H1 (cell line): ENCODE measurements around the gene TARBP2. TPM values are rescaled to one million over a fixed set of nuclear protein-coding genes. Genes with fewer than 3 reads are reported as not detected.

Source experiments
- CTCF ChIA-PET: fragments of 300-600 bp; sonication (Branson Sonifier 250); formaldehyde crosslinking; loops from one replicate; lab custom pipeline; 2021; ENCODE audit not compliant: partially characterized antibody; lab: Charles Lee
- POLR2A ChIA-PET: fragments of 300-600 bp; sonication (Branson Sonifier 250); formaldehyde crosslinking; loops from one replicate; lab custom pipeline; 2021; ENCODE audit warnings: inconsistent platforms; ENCODE audit not compliant: partially characterized antibody; lab: Charles Lee
- DNase-seq, 2 experiments: peaks; one replicate each; pipeline versions ENCODE4 v3.0.0 to v3.0.0-alpha.2; 2010 to 2022; ENCODE audit warnings: low spot score in 2 of 2, low read depth in 1 of 2, mixed read lengths in 1 of 2
- FAIRE-seq: peaks from 2 replicates; lab custom pipeline; 2011; peaks lifted over from hg19 to GRCh38; lab: Jason Lieb, UNC
- H2AFZ ChIP-seq: 2 replicates; pipeline ENCODE4 v1.8.1; 2012; ENCODE audit warnings: low read length, inconsistent platforms
- H2AK5ac ChIP-seq: 2 replicates; pipeline ENCODE4 v1.6.1; 2013; ENCODE audit warnings: low read depth, low read length
- H2BK120ac ChIP-seq: replicated peaks from 2 replicates; pipeline ENCODE3; 2013; ENCODE audit warnings: low read depth, low read length, inconsistent platforms
- H2BK12ac ChIP-seq: 2 replicates; pipeline ENCODE4 v1.6.1; 2013; ENCODE audit warnings: low read depth, low read length
- H2BK15ac ChIP-seq: 2 replicates; pipeline ENCODE4 v1.6.1; 2013; ENCODE audit warnings: low read length
- H2BK20ac ChIP-seq: 2 replicates; pipeline ENCODE4 v1.6.1; 2013; ENCODE audit warnings: low read length
- H2BK5ac ChIP-seq: 2 replicates; pipeline ENCODE4 v1.6.1; 2013; ENCODE audit warnings: low read depth, low read length
- H3K14ac ChIP-seq: 2 replicates; pipeline ENCODE4 v1.6.1; 2013; ENCODE audit warnings: inconsistent platforms; ENCODE audit not compliant: insufficient read length
- H3K18ac ChIP-seq: 2 replicates; pipeline ENCODE4 v1.6.1; 2013; ENCODE audit warnings: low read length; ENCODE audit errors: extremely low read depth
- H3K23ac ChIP-seq: 2 replicates; pipeline ENCODE4 v1.6.1; 2013; ENCODE audit warnings: inconsistent platforms; ENCODE audit not compliant: insufficient read length
- H3K23me2 ChIP-seq: 2 replicates; pipeline ENCODE4 v1.6.1; 2013; ENCODE audit warnings: low read depth, low read length
- H3K27ac ChIP-seq: 2 replicates; pipeline ENCODE4 v1.6.1; 2011; ENCODE audit warnings: low read depth, low read length, inconsistent platforms
- H3K27me3 ChIP-seq, 4 experiments: replicated peaks in 1 of 4; 1 replicate in 1 of 4; 2 replicates in 3 of 4; pipeline versions ENCODE4 v1.6.1 to v1.8.1; 2011 to 2013; ENCODE audit warnings: low read length in 3 of 4, mild to moderate bottlenecking in 3 of 4, inconsistent platforms in 2 of 4, mixed read lengths in 2 of 4, moderate library complexity in 1 of 4; ENCODE audit not compliant: control insufficient read depth in 3 of 4, insufficient read depth in 3 of 4; ENCODE audit errors: extremely low read depth in 1 of 4
- H3K36me3 ChIP-seq, 4 experiments: 2 replicates each; pipeline versions ENCODE4 v1.6.1 to v1.8.1; 2011 to 2013; ENCODE audit warnings: mild to moderate bottlenecking in 4 of 4, low read length in 3 of 4, moderate library complexity in 2 of 4, control low read depth in 1 of 4, inconsistent platforms in 1 of 4; ENCODE audit not compliant: insufficient read depth in 4 of 4, control insufficient read depth in 2 of 4
- H3K4ac ChIP-seq: replicated peaks from 2 replicates; pipeline ENCODE3; 2013; ENCODE audit warnings: low read length, low read depth, mixed read lengths, inconsistent platforms; ENCODE audit not compliant: insufficient read length
- H3K4me1 ChIP-seq, 4 experiments: replicated peaks in 1 of 4; 1 replicate in 1 of 4; 2 replicates in 3 of 4; pipeline versions ENCODE4 v1.6.1 to v1.8.1; 2011 to 2013; ENCODE audit warnings: low read length in 3 of 4, inconsistent platforms in 2 of 4, mixed read lengths in 1 of 4; ENCODE audit not compliant: insufficient read depth in 4 of 4, control insufficient read depth in 3 of 4
- H3K4me2 ChIP-seq, 2 experiments: 2 replicates each; pipeline versions ENCODE4 v1.6.1 to v1.8.1; 2011 to 2013; ENCODE audit warnings: low read depth in 2 of 2, low read length in 2 of 2, control low read depth in 1 of 2, inconsistent platforms in 1 of 2, mild to moderate bottlenecking in 1 of 2; ENCODE audit not compliant: insufficient read depth in 1 of 2
- H3K4me3 ChIP-seq, 4 experiments: fragments of 200-600, 300-600 bp in 1 of 4; sonication (generic), shearing (Covaris generic), sonication (Bioruptor Twin) in 1 of 4; 2 replicates each; pipeline versions ENCODE4 v1.5.1 to v1.8.1; 2011 to 2016; ENCODE audit warnings: low read length in 4 of 4, low read depth in 3 of 4, control low read depth in 2 of 4, inconsistent platforms in 2 of 4, mild to moderate bottlenecking in 2 of 4, mixed read lengths in 1 of 4, moderate library complexity in 1 of 4; ENCODE audit not compliant: insufficient read depth in 2 of 4; ENCODE audit errors: extremely low read depth in 1 of 4
- H3K56ac ChIP-seq: replicated peaks from 2 replicates; pipeline ENCODE3; 2013; ENCODE audit warnings: low read depth, mild to moderate bottlenecking, mixed read lengths, low read length, inconsistent platforms; ENCODE audit not compliant: insufficient read length
- H3K79me1 ChIP-seq: 2 replicates; pipeline ENCODE4 v1.6.1; 2013; ENCODE audit warnings: low read depth, low read length, control low read depth
- H3K79me2 ChIP-seq, 2 experiments: 2 replicates each; pipeline versions ENCODE4 v1.6.1 to v1.8.1; 2012 to 2013; ENCODE audit warnings: low read length in 2 of 2, mild to moderate bottlenecking in 2 of 2, inconsistent platforms in 1 of 2; ENCODE audit not compliant: insufficient read depth in 2 of 2, control insufficient read depth in 1 of 2
- H3K9ac ChIP-seq, 4 experiments: replicated peaks in 1 of 4; 1 replicate in 1 of 4; 2 replicates in 3 of 4; pipeline versions ENCODE4 v1.6.1 to v1.8.1; 2011 to 2013; ENCODE audit warnings: low read depth in 3 of 4, low read length in 3 of 4, control low read depth in 2 of 4, mild to moderate bottlenecking in 2 of 4, moderate library complexity in 2 of 4, inconsistent platforms in 1 of 4; ENCODE audit errors: extremely low read depth in 1 of 4
- H3K9me3 ChIP-seq, 2 experiments: 2 replicates each; pipeline versions ENCODE4 v1.6.1 to v1.8.1; 2012 to 2013; ENCODE audit warnings: mild to moderate bottlenecking in 2 of 2, moderate library complexity in 2 of 2, control low read depth in 1 of 2, inconsistent platforms in 1 of 2, low read depth in 1 of 2, low read length in 1 of 2, mixed read lengths in 1 of 2; ENCODE audit not compliant: insufficient read depth in 2 of 2
- H4K20me1 ChIP-seq, 2 experiments: replicated peaks in 1 of 2; 2 replicates each; pipeline versions ENCODE3 to v1.8.1; 2011 to 2013; ENCODE audit warnings: inconsistent platforms in 2 of 2, low read length in 2 of 2, mild to moderate bottlenecking in 1 of 2; ENCODE audit not compliant: insufficient read depth in 2 of 2, control insufficient read depth in 1 of 2
- H4K5ac ChIP-seq: 2 replicates; pipeline ENCODE4 v1.6.1; 2013; ENCODE audit warnings: low read length, low read depth, mixed read lengths, inconsistent platforms; ENCODE audit not compliant: insufficient read length
- H4K8ac ChIP-seq: 2 replicates; pipeline ENCODE4 v1.8.0; 2013; ENCODE audit warnings: mild to moderate bottlenecking, moderate library complexity, low read length, inconsistent platforms; ENCODE audit not compliant: insufficient read depth; ENCODE audit errors: extremely low read depth
- H4K91ac ChIP-seq: replicated peaks from 2 replicates; pipeline ENCODE3; 2013; ENCODE audit warnings: low read length, mixed read lengths, inconsistent platforms; ENCODE audit not compliant: insufficient read length
- ASH2L ChIP-seq: fragments of 200-600, 300-600 bp; sonication (generic); IDR thresholded peaks from one replicate; pipeline ENCODE4 v1.7.1; 2017; ENCODE audit warnings: low read length
- BACH1 ChIP-seq: IDR thresholded peaks from 2 replicates; pipeline ENCODE4 v1.6.1; 2012; ENCODE audit warnings: low read length, improper control_type of control experiment
- CREB1 ChIP-seq: IDR thresholded peaks from 2 replicates; pipeline ENCODE4 v1.6.1; 2012; ENCODE audit warnings: inconsistent platforms
- MAFK ChIP-seq: IDR thresholded peaks from 2 replicates; pipeline ENCODE4 v1.6.1; 2012; ENCODE audit warnings: low read depth, mild to moderate bottlenecking, improper control_type of control experiment, low read length
- POLR2A ChIP-seq, 2 experiments: IDR thresholded peaks; 1 replicate in 1 of 2; 2 replicates in 1 of 2; pipeline ENCODE4 v1.6.1; 2011; ENCODE audit warnings: low read depth in 2 of 2, low read length in 2 of 2, mild to moderate bottlenecking in 2 of 2; ENCODE audit errors: control extremely low read depth in 1 of 2
- POLR2AphosphoS5 ChIP-seq: IDR thresholded peaks from 2 replicates; pipeline ENCODE4 v1.6.1; 2011; ENCODE audit warnings: low read depth, low read length
- RFX5 ChIP-seq: IDR thresholded peaks from 2 replicates; pipeline ENCODE4 v1.6.1; 2011; ENCODE audit warnings: low read depth, low read length, improper control_type of control experiment, borderline replicate concordance
- SIN3A ChIP-seq, 2 experiments: IDR thresholded peaks in 1 of 2; conservative IDR thresholded peaks in 1 of 2; 2 replicates each; pipeline ENCODE4 v1.6.1; 2011 to 2012; ENCODE audit warnings: low read length in 2 of 2, improper control_type of control experiment in 1 of 2, low read depth in 1 of 2, mild to moderate bottlenecking in 1 of 2
- SIX5 ChIP-seq: IDR thresholded peaks from 2 replicates; pipeline ENCODE4 v1.6.1; 2011; ENCODE audit warnings: mild to moderate bottlenecking, low read depth, low read length
- SRF ChIP-seq: IDR thresholded peaks from 2 replicates; pipeline ENCODE4 v1.6.1; 2011; ENCODE audit warnings: mild to moderate bottlenecking, low read depth, low read length, moderate library complexity
- TCF12 ChIP-seq: IDR thresholded peaks from 2 replicates; pipeline ENCODE4 v1.6.1; 2011; ENCODE audit warnings: low read depth, mild to moderate bottlenecking, low read length
- WGBS, 2 experiments: shearing (Covaris generic) in 1 of 2; methylation state at CpG; one replicate each; pipeline versions ENCODE4 v1.1.6 to v1.1.7; 2013 to 2015; ENCODE audit warnings: low lambda C conversion rate in 2 of 2, mixed read lengths in 2 of 2, inconsistent platforms in 1 of 2, low coverage in 1 of 2, missing lambda C conversion rate in 1 of 2; ENCODE audit not compliant: insufficient replicate concordance in 2 of 2, insufficient coverage in 1 of 2, insufficient read length in 1 of 2; ENCODE audit errors: extremely low coverage in 1 of 2, missing lambda C conversion rate in 1 of 2; 5-methylcytosine and 5-hydroxymethylcytosine counted together
- polyA plus RNA-seq, 7 experiments: library from polyadenylated mRNA; depleted of rRNA in 3 of 7; stranded (reverse) in 5 of 7; unstranded in 2 of 7; fragments of >200 nt in 5 of 7; fragments of 200-250 nt in 2 of 7; gene quantifications; 1 replicate in 5 of 7; 2 replicates in 1 of 7; 4 replicates in 1 of 7; pipeline versions ENCODE4 v1.2.1 to v1.2.3, GENCODE V29; 2011 to 2013; ENCODE audit warnings: missing spikeins in 2 of 7, mixed read lengths in 2 of 7
- total RNA-seq: library from RNA; stranded (reverse); fragmentation: NEBNext Ultra II Directional; extraction: Animal tissue kit (Norgen Biotek cat#: 25700); gene quantifications from 2 replicates; pipeline ENCODE4 v1.2.1, GENCODE V29; 2021

The TARBP2 gene
- total and polyA plus RNA-seq, 2 of the 8 experiments (the other 6 are each of a cell fraction or from before 2014, with no cell fraction given) = 69.9 to 122 TPM

DNA sequence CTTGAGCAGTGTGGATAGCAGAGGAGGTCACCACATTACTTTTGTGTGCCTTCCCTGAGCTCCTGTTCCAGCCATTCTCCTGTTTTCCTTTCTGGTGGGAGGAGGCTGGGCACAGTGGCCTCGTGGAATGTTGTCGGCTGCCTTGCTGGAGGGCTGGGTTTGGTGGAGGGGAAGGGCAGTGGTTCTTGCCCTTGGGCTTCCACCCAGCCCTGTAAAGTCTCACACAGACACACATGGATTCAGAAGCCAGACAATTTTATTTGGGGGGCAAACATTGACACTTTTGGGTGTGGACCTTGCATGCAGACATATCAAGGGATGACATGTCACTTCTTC, 5.3 kb downstream of the TARBP2 start:
- Histone ChIP-seq H3K4me3 (no peak overlapping the region), H3K4me2 (no peak overlapping the region)
- CTCF ChIA-PET = interaction anchor here (1.2 to 3.9 kb wide), 4 partner anchors 13 to 185 kb away, joined by 3 to 10 read pairs (median 6); partner anchors contain the start of gene AAAS

More for the DNA sequence above, 5.3 kb downstream of the TARBP2 start:
- DNase-seq (no peak), FAIRE-seq (no peak)
- POLR2A ChIA-PET = interaction anchor here (2.0 to 67.0 kb wide), 2 partner anchors 9 to 38 kb away, joined by 10 to 3397 read pairs; partner anchors contain the start of genes PCBP2 and PRR13
- H2AK5ac ChIP-seq = no peak overlapping the region
- TF ChIP-seq BACH1 (no peak), RFX5 (no peak), SIN3A (conservative IDR thresholded peaks at IDR 0.05 in 1 of 2, IDR thresholded peaks at IDR 0.05 in 1 of 2; ENCODE audit: low read depth in 1 of 2, low read length in 2 of 2) (no peak), SRF (no peak), MAFK (no peak), ASH2L (no peak), POLR2A (IDR thresholded peaks at IDR 0.05; ENCODE audit: control extremely low read depth in 1 of 2, low read depth in 2 of 2, low read length in 2 of 2) (no peak), CREB1 (no peak), POLR2AphosphoS5 (no peak), SIX5 (no peak), TCF12 (no peak)
- no peak overlapping the region for H3K56ac ChIP-seq
- peaks cover 0 to 9% (median 7%) of the 10 kb centered on the region in 4 experiments; a peak in 6 of 7 replicates for H3K4me1 ChIP-seq
- H3K14ac ChIP-seq = no peak overlapping the region
- H2AFZ ChIP-seq = no peak overlapping the region
- peaks cover 9 to 23% (median 14%) of the 10 kb centered on the region in 4 experiments; a peak in 7 of 8 replicates for H3K36me3 ChIP-seq
- no peak overlapping the region for H3K27ac ChIP-seq
- no peak overlapping the region for H4K91ac ChIP-seq
- WGBS, 2 experiments = 96% methylated on average over 2 of the region's 2 CpGs; no CpG with 5 or more reads in 1 of the 2 experiments
- no peak overlapping the region for H2BK20ac ChIP-seq
- H3K79me1 ChIP-seq = peaks cover 8% of the 10 kb centered on the region
- peaks cover 0 to 12% of the 10 kb centered on the region in 2 experiments; a peak in 2 of 4 replicates for H3K79me2 ChIP-seq
- H4K8ac ChIP-seq = no peak overlapping the region
- H2BK120ac ChIP-seq = no peak overlapping the region
- H3K18ac ChIP-seq = no peak overlapping the region
- no peaks in the 10 kb centered on the region for H3K27me3 ChIP-seq
- peaks cover 5% of the 10 kb centered on the region for H3K23me2 ChIP-seq
- H3K9ac ChIP-seq = no peak overlapping the region
- H3K9me3 ChIP-seq = no peaks in the 10 kb centered on the region
- H2BK5ac ChIP-seq = no peak overlapping the region
- no peak overlapping the region for H2BK12ac ChIP-seq
- H4K5ac ChIP-seq = no peak overlapping the region
- H3K4ac ChIP-seq = no peak overlapping the region
- peaks cover 0 to 4% of the 10 kb centered on the region in 2 experiments for H4K20me1 ChIP-seq
- H2BK15ac ChIP-seq = no peak overlapping the region
- H3K23ac ChIP-seq = no peak overlapping the region
